GM12878 (cell line): ENCODE results near the gene CIAPIN1.

Experiments used
- CTCF ChIP-seq, 3 experiments: IDR thresholded peaks in 2 of 3; conservative IDR thresholded peaks in 1 of 3; 2 replicates each; pipeline ENCODE4 v1.5.1; 2011; ENCODE audit warnings: low read depth in 3 of 3, low read length in 3 of 3, mild to moderate bottlenecking in 3 of 3, control low read depth in 2 of 3, moderate library complexity in 2 of 3, inconsistent platforms in 1 of 3, mixed read lengths in 1 of 3; ENCODE audit not compliant: control insufficient read depth in 2 of 3, insufficient read depth in 1 of 3; ENCODE audit errors: extremely low read depth in 1 of 3
- EP300 ChIP-seq, 2 experiments: fragments of 150-350 bp in 1 of 2; IDR thresholded peaks; 2 replicates each; pipeline ENCODE4 v1.6.1; 2011 to 2012; ENCODE audit warnings: low read depth in 2 of 2, low read length in 2 of 2, borderline replicate concordance in 1 of 2, improper control_type of control experiment in 1 of 2, inconsistent platforms in 1 of 2; ENCODE audit not compliant: control insufficient read depth in 1 of 2
- ESRRA ChIP-seq: IDR thresholded peaks from 2 replicates; pipeline ENCODE4 v1.6.1; 2012; ENCODE audit warnings: mild to moderate bottlenecking, low read length, improper control_type of control experiment
- HCFC1 ChIP-seq: fragments of 150-350 bp; IDR thresholded peaks from 2 replicates; pipeline ENCODE4 v1.6.1; 2014; ENCODE audit warnings: low read length
- HDGF ChIP-seq: fragments of 450-650 bp; IDR thresholded peaks from 2 replicates; pipeline ENCODE4 v1.6.1; 2016; ENCODE audit warnings: antibody characterized with exemption
- TAF1 ChIP-seq: IDR thresholded peaks from 2 replicates; pipeline ENCODE4 v1.6.1; 2011; ENCODE audit warnings: mild to moderate bottlenecking, low read depth, low read length, borderline replicate concordance

- no peak for TF ChIP-seq HDGF
- no peak for TF ChIP-seq ESRRA
- TF ChIP-seq HCFC1, result no peak
- TF ChIP-seq EP300 (IDR thresholded peaks at IDR 0.05; ENCODE audit: borderline replicate concordance in 1 of 2, control insufficient read depth in 1 of 2, low read depth in 2 of 2, low read length in 2 of 2), result no peak
- 0 out of 6 replicates have a peak, but pooled peaks of 1 of the 3 experiments have one; percentile 5 for TF ChIP-seq CTCF (IDR thresholded peaks at IDR 0.05 in 2 of 3, conservative IDR thresholded peaks at IDR 0.05 in 1 of 3; ENCODE audit: control insufficient read depth in 2 of 3, extremely low read depth in 1 of 3, insufficient read depth in 1 of 3, low read depth in 3 of 3, low read length in 3 of 3)
- no peak for TF ChIP-seq TAF1
Observed at GRCh38 chr16:57382535-57383275, 64.5 kb downstream of the CIAPIN1 start.
